ENCODE data around the gene HENMT1. TPM values are rescaled to one million over a fixed set of nuclear protein-coding genes. Genes with fewer than 3 reads are reported as not detected.

HENMT1 gene
- total RNA-seq, 4 donors from 2014 or later: 0.51 to 3.5 (median 1.8) TPM

DNA sequence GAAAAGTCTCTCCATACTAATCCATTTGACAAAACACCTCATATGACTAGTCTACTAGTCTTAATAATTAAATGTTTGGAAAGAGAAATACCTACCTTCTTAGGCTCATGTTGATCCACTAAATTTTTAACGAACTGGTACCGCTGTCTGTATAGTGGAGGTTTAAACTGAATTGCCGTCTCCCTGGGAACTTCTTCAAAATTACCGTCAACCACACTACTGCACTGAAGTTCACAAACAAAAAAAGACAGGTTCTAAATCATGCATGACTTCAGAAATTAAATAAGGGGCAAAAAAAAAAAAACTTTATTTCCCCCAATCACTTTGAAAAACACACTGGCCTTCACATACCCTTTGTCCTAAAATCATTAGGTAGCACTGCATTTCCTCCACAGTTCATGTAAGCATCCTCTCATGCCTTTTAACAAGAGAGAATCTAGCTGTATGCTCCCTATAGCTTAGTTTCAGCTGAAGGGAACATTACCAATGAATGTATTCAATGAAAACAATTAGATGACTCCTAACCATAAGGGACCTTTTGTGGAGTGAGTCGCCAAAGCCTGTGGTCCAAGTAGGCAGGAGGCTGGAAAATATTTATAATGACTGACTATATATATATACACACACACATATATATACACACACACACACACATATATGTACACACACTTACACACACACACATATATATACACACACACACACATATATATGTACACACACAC is 3.4 kb downstream of the HENMT1 start:
- DNase-seq (no peak), ATAC-seq (no peak)
- in situ Hi-C loops (cut with MboI; ENCODE audit: low sequenced_read_pairs in 4 of 4): no loop called here

DNA sequence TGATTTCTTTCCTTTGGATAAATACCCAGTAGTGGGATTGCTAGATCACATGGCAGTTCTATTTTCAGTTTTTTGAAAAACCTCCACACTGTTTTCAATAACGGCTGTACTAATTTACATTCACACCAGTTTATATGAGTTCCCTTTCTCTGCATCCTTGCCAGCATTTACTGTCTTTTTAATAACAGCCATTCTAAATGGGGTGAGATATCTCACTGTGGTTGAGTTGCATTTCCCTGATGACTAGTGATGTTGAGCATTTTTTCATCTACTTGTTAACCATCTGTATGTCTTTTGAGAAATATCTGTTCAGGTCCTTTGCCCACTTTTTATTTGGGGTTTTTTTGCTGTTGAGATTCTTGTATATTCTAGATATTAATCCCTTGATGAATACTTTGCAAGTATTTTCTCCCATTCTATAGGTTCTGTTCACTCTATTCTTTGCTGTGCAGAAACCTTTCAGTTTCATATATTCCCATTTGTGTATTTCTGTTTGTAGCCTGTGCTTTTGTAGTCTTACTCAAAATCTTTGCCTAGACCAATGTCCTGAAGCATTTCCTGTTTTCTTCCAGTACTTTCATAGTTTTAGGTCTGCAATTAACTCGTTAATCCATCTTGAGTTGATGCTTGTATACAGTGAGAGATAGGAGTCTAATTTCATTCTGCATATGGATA is 7.3 kb downstream of the HENMT1 start:
- in situ Hi-C loops (cut with MboI; ENCODE audit: low sequenced_read_pairs in 4 of 4): no loop called here
- DNase-seq: no peak
- TF ChIP-seq, protein P1, sequence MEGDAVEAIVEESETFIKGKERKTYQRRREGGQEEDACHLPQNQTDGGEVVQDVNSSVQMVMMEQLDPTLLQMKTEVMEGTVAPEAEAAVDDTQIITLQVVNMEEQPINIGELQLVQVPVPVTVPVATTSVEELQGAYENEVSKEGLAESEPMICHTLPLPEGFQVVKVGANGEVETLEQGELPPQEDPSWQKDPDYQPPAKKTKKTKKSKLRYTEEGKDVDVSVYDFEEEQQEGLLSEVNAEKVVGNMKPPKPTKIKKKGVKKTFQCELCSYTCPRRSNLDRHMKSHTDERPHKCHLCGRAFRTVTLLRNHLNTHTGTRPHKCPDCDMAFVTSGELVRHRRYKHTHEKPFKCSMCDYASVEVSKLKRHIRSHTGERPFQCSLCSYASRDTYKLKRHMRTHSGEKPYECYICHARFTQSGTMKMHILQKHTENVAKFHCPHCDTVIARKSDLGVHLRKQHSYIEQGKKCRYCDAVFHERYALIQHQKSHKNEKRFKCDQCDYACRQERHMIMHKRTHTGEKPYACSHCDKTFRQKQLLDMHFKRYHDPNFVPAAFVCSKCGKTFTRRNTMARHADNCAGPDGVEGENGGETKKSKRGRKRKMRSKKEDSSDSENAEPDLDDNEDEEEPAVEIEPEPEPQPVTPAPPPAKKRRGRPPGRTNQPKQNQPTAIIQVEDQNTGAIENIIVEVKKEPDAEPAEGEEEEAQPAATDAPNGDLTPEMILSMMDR (IDR thresholded peaks at IDR 0.05 in 4 of 5, conservative IDR thresholded peaks at IDR 0.05 in 1 of 5): no peak
- no peak for TF ChIP-seq POLR2A (IDR thresholded peaks at IDR 0.05)
- no peak overlapping the region for H3K27ac ChIP-seq
- no peaks in the 10 kb centered on the region for H3K9me3 ChIP-seq
- H3K4me3 ChIP-seq: no peak overlapping the region
- intact Hi-C loops (cut with DNase I; ENCODE audit: low total_unique reads): no loop called here
- no peaks in the 10 kb centered on the region for H3K4me1 ChIP-seq
- H3K27me3 ChIP-seq: no peaks in the 10 kb centered on the region
- no peak for ATAC-seq
- no peaks in the 10 kb centered on the region for H3K36me3 ChIP-seq

More for the DNA sequence above, 3.4 kb downstream of the HENMT1 start:
- H3K4me1 ChIP-seq: peaks cover 4 to 5% of the 10 kb centered on the region in 2 donors
- intact Hi-C loops (cut with DNase I; ENCODE audit: low total_unique reads): no loop called here
- H3K9me3 ChIP-seq: no peaks in the 10 kb centered on the region
- no peaks in the 10 kb centered on the region for H3K27me3 ChIP-seq
- H3K4me3 ChIP-seq: no peak overlapping the region
- no peak overlapping the region for H3K27ac ChIP-seq
- no peaks in the 10 kb centered on the region for H3K36me3 ChIP-seq
- no peak for TF ChIP-seq POLR2A (IDR thresholded peaks at IDR 0.05)
- TF ChIP-seq, protein P1 (IDR thresholded peaks at IDR 0.05 in 4 of 5, conservative IDR thresholded peaks at IDR 0.05 in 1 of 5): no peak

DNA sequence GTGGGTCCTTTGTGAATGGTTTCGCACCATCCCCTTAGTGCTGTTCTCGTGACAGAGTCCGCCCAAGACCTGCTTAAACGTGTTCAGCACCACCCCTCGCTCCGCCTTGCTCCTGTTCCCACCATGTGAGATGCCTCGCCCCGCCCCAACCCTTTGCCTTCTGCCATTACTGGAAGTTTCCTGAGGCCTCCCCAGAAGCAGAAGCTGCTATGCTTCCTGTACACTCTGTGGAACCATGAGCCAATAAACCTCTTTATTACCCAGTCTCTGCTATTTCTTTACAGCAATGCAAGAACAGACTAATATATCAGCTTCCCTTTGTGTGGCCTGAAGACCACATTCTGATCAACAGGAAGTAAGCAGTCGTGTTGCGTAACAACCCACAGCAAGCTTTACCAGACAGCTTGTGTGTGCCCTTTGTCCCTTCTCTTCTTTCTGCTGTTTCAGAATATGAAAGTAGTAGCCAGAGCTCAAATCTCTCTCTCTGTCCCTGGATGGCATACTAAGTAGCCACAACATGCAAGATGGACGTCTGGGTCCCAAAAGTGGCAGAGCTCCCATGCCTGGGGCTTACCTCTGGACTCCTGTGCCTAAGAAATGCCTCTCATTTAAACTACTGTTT is 14.1 kb downstream of the HENMT1 start:
- intact Hi-C loops (cut with DNase I; ENCODE audit: low total_unique reads): no loop called here
- Histone ChIP-seq H3K4me3 (no peak overlapping the region), H3K9me3 (no peaks in the 10 kb centered on the region), H3K27me3 (no peaks in the 10 kb centered on the region), H3K27ac (peak overlapping the region in 2 of 4 donors; percentile 21 to 43), H3K4me1 (no peaks in the 10 kb centered on the region), H3K36me3 (no peaks in the 10 kb centered on the region)
- peak; percentile 36 to 68 for ATAC-seq
- DNase-seq: peak; percentile 25 to 56
- TF ChIP-seq, protein P1 (IDR thresholded peaks at IDR 0.05 in 4 of 5, conservative IDR thresholded peaks at IDR 0.05 in 1 of 5): no peak
- TF ChIP-seq POLR2A (IDR thresholded peaks at IDR 0.05): no peak
- in situ Hi-C loops (cut with MboI; ENCODE audit: low sequenced_read_pairs in 4 of 4): loop anchor here in 3 of 4 donors (10.0 to 25.0 kb wide), 2 partner anchors 132 to 434 kb away; partner anchors contain the start of gene SLC25A24 (in 1 of the 3)

DNA sequence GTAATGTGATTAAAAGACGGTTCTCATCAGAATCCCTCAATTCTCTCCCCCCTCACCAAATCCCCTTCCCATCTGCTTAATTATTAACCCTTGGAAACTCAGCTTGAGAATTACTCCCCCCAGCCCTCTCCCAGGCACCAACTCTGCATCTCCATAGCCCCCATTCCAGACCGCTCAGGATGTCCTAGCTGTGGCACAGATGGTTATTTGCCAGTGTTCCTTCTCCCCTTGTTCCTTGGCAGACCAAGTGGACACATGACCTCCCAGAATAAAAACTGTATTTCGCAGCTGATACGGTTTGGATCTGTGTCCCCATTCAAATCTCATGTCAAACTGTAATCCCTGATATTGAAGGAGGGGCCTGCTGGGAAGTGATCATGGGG is 14.6 kb downstream of the HENMT1 start:
- ATAC-seq (no peak), DNase-seq (no peak)
- in situ Hi-C loops (cut with MboI; ENCODE audit: low sequenced_read_pairs in 4 of 4): loop anchor here in 3 of 4 donors (10.0 to 25.0 kb wide), 2 partner anchors 131 to 434 kb away; partner anchors contain the start of gene SLC25A24 (in 1 of the 3)
- H3K9me3 ChIP-seq: no peaks in the 10 kb centered on the region
- TF ChIP-seq, protein P1 (IDR thresholded peaks at IDR 0.05 in 4 of 5, conservative IDR thresholded peaks at IDR 0.05 in 1 of 5): no peak
- no peak for TF ChIP-seq POLR2A (IDR thresholded peaks at IDR 0.05)
- no peaks in the 10 kb centered on the region for H3K27me3 ChIP-seq
- no peaks in the 10 kb centered on the region for H3K4me1 ChIP-seq
- H3K4me3 ChIP-seq: no peak overlapping the region
- intact Hi-C loops (cut with DNase I; ENCODE audit: low total_unique reads): no loop called here
- peak overlapping the region in 2 of 4 donors; percentile 21 to 43 for H3K27ac ChIP-seq
- no peaks in the 10 kb centered on the region for H3K36me3 ChIP-seq

Data from gastrocnemius medialis (tissue), 4 donors.